Endothelial cell of umbilical vein (primary cell): ENCODE results near the gene HMCN1. TPM values are rescaled to one million over a fixed set of nuclear protein-coding genes. Genes with fewer than 3 reads are reported as not detected.
A peak's percentile ranks its signal among the peaks of the same experiment; 100 is the strongest.

Source experiments
- BruUV-seq: library from RNA; stranded (reverse); fragments of 400-500 nt; replicated peaks from 2 replicates; lab custom pipeline; 2021; lab: Mats Ljungman, UMichigan
- CTCF ChIA-PET: fragments of 300-600, 350-600 bp; sonication (Branson Sonifier 250); formaldehyde crosslinking; loops from one replicate; lab custom pipeline; 2021; ENCODE audit warnings: antibody characterized with exemption, inconsistent platforms; lab: Charles Lee
- POLR2A ChIA-PET: fragments of 300-600, 350-600 bp; sonication (Branson Sonifier 250); formaldehyde crosslinking; loops from one replicate; lab custom pipeline; 2021; ENCODE audit warnings: antibody characterized with exemption, inconsistent platforms; lab: Charles Lee
- DNase-seq: peaks from one replicate; pipeline ENCODE4 v3.0.0-alpha.2; 2011; ENCODE audit warnings: low read depth, low spot score
- FAIRE-seq: peaks from 2 replicates; lab custom pipeline; 2011; peaks lifted over from hg19 to GRCh38; lab: Jason Lieb, UNC
- H2AFZ ChIP-seq: 2 replicates; pipeline ENCODE4 v1.6.0; 2012; ENCODE audit warnings: low read depth, low read length, control low read depth, inconsistent platforms
- H3K27ac ChIP-seq: 2 replicates; pipeline ENCODE4 v1.5.1; 2011; ENCODE audit warnings: low read depth, mild to moderate bottlenecking, control low read depth, low read length, moderate library complexity; ENCODE audit not compliant: insufficient read depth
- H3K27me3 ChIP-seq, 2 experiments: 2 replicates each; pipeline versions ENCODE4 v1.6.0 to v1.6.1; 2011; ENCODE audit warnings: low read length in 2 of 2, mixed read lengths in 1 of 2; ENCODE audit not compliant: control insufficient read depth in 2 of 2, insufficient read depth in 2 of 2
- H3K36me3 ChIP-seq, 2 experiments: 2 replicates in 1 of 2; 3 replicates in 1 of 2; pipeline ENCODE4 v1.5.1; 2011; ENCODE audit warnings: low read length in 2 of 2, mild to moderate bottlenecking in 1 of 2, moderate library complexity in 1 of 2; ENCODE audit not compliant: control insufficient read depth in 2 of 2, insufficient read depth in 2 of 2; ENCODE audit errors: extremely low read depth in 1 of 2
- H3K4me1 ChIP-seq: 3 replicates; pipeline ENCODE4 v1.5.1; 2011; ENCODE audit warnings: mild to moderate bottlenecking, low read length; ENCODE audit not compliant: control insufficient read depth, insufficient read depth; ENCODE audit errors: extremely low read depth
- H3K4me2 ChIP-seq: 2 replicates; pipeline ENCODE4 v1.6.1; 2011; ENCODE audit warnings: low read length, control low read depth, mixed read lengths; ENCODE audit not compliant: insufficient read depth
- H3K4me3 ChIP-seq, 3 experiments: fragments of 200-600 bp in 1 of 3; sonication (generic), shearing (Covaris generic) in 1 of 3; replicated peaks in 1 of 3; 2 replicates each; pipeline ENCODE4 v1.5.1; 2011 to 2016; ENCODE audit warnings: control low read depth in 3 of 3, low read length in 3 of 3, mild to moderate bottlenecking in 2 of 3, inconsistent platforms in 1 of 3, low read depth in 1 of 3, moderate library complexity in 1 of 3; ENCODE audit not compliant: insufficient read depth in 1 of 3
- H3K79me2 ChIP-seq: 2 replicates; pipeline ENCODE4 v1.6.0; 2012; ENCODE audit warnings: low read length, inconsistent platforms; ENCODE audit not compliant: control insufficient read depth, insufficient read depth
- H3K9ac ChIP-seq: replicated peaks from 2 replicates; pipeline ENCODE3; 2011; ENCODE audit warnings: low read length, control low read depth; ENCODE audit not compliant: insufficient read depth; ENCODE audit errors: extremely low read depth
- H3K9me1 ChIP-seq: replicated peaks from 3 replicates; pipeline ENCODE4 v1.6.0; 2011; ENCODE audit warnings: mild to moderate bottlenecking, low read length; ENCODE audit not compliant: control insufficient read depth, insufficient read depth; ENCODE audit errors: extremely low read depth
- H3K9me3 ChIP-seq: replicated peaks from 2 replicates; pipeline ENCODE4 v1.5.1; 2012; ENCODE audit warnings: low read length, inconsistent platforms; ENCODE audit not compliant: control insufficient read depth, insufficient read depth
- H4K20me1 ChIP-seq: replicated peaks from 2 replicates; pipeline ENCODE3; 2011; ENCODE audit warnings: mild to moderate bottlenecking, low read length; ENCODE audit not compliant: control insufficient read depth, insufficient read depth; ENCODE audit errors: extremely low read depth
- CTCF ChIP-seq, 2 donors: IDR thresholded peaks; 1 replicate in 1 of 2; 2 replicates in 1 of 2; pipeline ENCODE4 v1.5.1; 2011; ENCODE audit warnings: low read length in 2 of 2, mild to moderate bottlenecking in 2 of 2, moderate library complexity in 2 of 2, control low read depth in 1 of 2, inconsistent platforms in 1 of 2, low read depth in 1 of 2; ENCODE audit not compliant: insufficient read depth in 1 of 2; ENCODE audit errors: extremely low read depth in 1 of 2
- EZH2 ChIP-seq: IDR thresholded peaks from 2 replicates; pipeline ENCODE4 v1.6.1; 2012; ENCODE audit warnings: borderline replicate concordance, low read depth, mild to moderate bottlenecking, moderate library complexity, low read length, inconsistent platforms; ENCODE audit not compliant: severe bottlenecking
- FOS ChIP-seq: IDR thresholded peaks from 2 replicates; pipeline ENCODE4 v1.6.1; 2011; ENCODE audit warnings: mild to moderate bottlenecking, low read length, moderate library complexity, borderline replicate concordance; ENCODE audit not compliant: insufficient read depth
- GATA2 ChIP-seq: IDR thresholded peaks from 2 replicates; pipeline ENCODE4 v1.7.0; 2011; ENCODE audit warnings: low read depth, mild to moderate bottlenecking, moderate library complexity, mixed read lengths, low read length; ENCODE audit not compliant: insufficient read length, insufficient read depth
- JUN ChIP-seq: IDR thresholded peaks from 2 replicates; pipeline ENCODE4 v1.6.1; 2011; ENCODE audit warnings: borderline replicate concordance, low read depth; ENCODE audit not compliant: insufficient read length, insufficient read depth
- MAX ChIP-seq: IDR thresholded peaks from 2 replicates; pipeline ENCODE4 v1.6.1; 2011; ENCODE audit not compliant: insufficient read depth, insufficient read length
- MYC ChIP-seq: IDR thresholded peaks from one replicate; pipeline ENCODE4 v1.6.1; 2011; ENCODE audit warnings: mild to moderate bottlenecking, low read depth, low read length
- POLR2A ChIP-seq: IDR thresholded peaks from 2 replicates; pipeline ENCODE4 v1.6.1; 2012; ENCODE audit warnings: low read depth, mild to moderate bottlenecking, control low read depth, low read length
- POLR2AphosphoS5 ChIP-seq: IDR thresholded peaks from 2 replicates; pipeline ENCODE4 v1.6.1; 2012; ENCODE audit warnings: low read depth, mild to moderate bottlenecking, control low read depth, low read length, moderate library complexity; ENCODE audit not compliant: insufficient read depth
- dilution Hi-C: fragments of 300-500 bp; cut with MboI; formaldehyde crosslinking; loops from one replicate; pipeline ENCODE4 v1.15.0; 2019; ENCODE audit warnings: low sequenced_read_pairs; ENCODE audit not compliant: extremely low pct_ligation_motif_present
- intact Hi-C: fragments of 100-400 bp; cut with micrococcal nuclease; formaldehyde crosslinking; loops from one replicate; pipeline ENCODE4 v1.10.0; 2022
- polyA plus RNA-seq, 4 experiments: library from polyadenylated mRNA; depleted of rRNA in 3 of 4; stranded (reverse) in 3 of 4; unstranded in 1 of 4; fragments of >200 nt; gene quantifications; 2 replicates each; pipeline versions ENCODE4 v1.2.1 to v1.2.3, GENCODE V29; 2011 to 2012; ENCODE audit warnings: missing spikeins in 1 of 4
- total RNA-seq: library from RNA; stranded (reverse); gene quantifications from 2 replicates; pipeline ENCODE4 v1.2.3, GENCODE V29; 2021

The HMCN1 gene
- total and polyA plus RNA-seq, 2 donors (not counting 3 experiments of a cell fraction or from before 2014, with no cell fraction given), result 10.3 to 16.0 TPM

- intact Hi-C loops, result loop anchor here (5.0 kb wide), 1 partner anchor 323 kb away; no protein-coding TSS in a partner anchor
- DNase-seq (no peak), FAIRE-seq (no peak)
- no peaks in the 10 kb centered on the region for H3K9me3 ChIP-seq
- dilution Hi-C loops, result no loop called here
- H3K79me2 ChIP-seq, result no peaks in the 10 kb centered on the region
- H3K4me3 ChIP-seq, result no peak overlapping the region
- TF ChIP-seq POLR2A (no peak), EZH2 (no peak)
- H2AFZ ChIP-seq, result peak overlapping the region; percentile 20
- H3K9ac ChIP-seq, result no peak overlapping the region
- no peak overlapping the region for H3K27ac ChIP-seq
- no TSS peak for BruUV-seq
- H3K4me2 ChIP-seq, result peak overlapping the region; percentile 22
- no peaks in the 10 kb centered on the region for H4K20me1 ChIP-seq
- no peaks in the 10 kb centered on the region for H3K27me3 ChIP-seq
- POLR2A ChIA-PET, result no interaction called here
- H3K9me1 ChIP-seq, result no peaks in the 10 kb centered on the region
- H3K36me3 ChIP-seq, result no peaks in the 10 kb centered on the region
- H3K4me1 ChIP-seq, result peaks cover 36% of the 10 kb centered on the region
- CTCF ChIA-PET, result interaction anchor here (0.6 to 1.9 kb wide), 6 partner anchors 10 to 350 kb away, joined by 3 to 6 read pairs (median 4); no protein-coding TSS in a partner anchor
Observed at GRCh38 chr1:185864331-185864730, 130.1 kb downstream of the HMCN1 start.

- peak; percentile 74 for DNase-seq
- no peaks in the 10 kb centered on the region for H3K9me1 ChIP-seq
- H3K9me3 ChIP-seq, result no peaks in the 10 kb centered on the region
- no peak overlapping the region for H3K4me3 ChIP-seq
- H4K20me1 ChIP-seq, result no peaks in the 10 kb centered on the region
- ChIA-PET POLR2A (no interaction called here), CTCF (interaction anchor here (0.6 to 1.8 kb wide), 4 partner anchors 9 to 351 kb away, joined by 3 to 6 read pairs (median 4); no protein-coding TSS in a partner anchor)
- H3K27ac ChIP-seq, result peak overlapping the region; percentile 63
- dilution Hi-C loops, result no loop called here
- peak; percentile 63 for FAIRE-seq
- no peak overlapping the region for H3K9ac ChIP-seq
- H2AFZ ChIP-seq, result peak overlapping the region; percentile 65
- BruUV-seq, result TSS peak; percentile 84
- H3K79me2 ChIP-seq, result no peaks in the 10 kb centered on the region
- TF ChIP-seq CTCF (IDR thresholded peaks at IDR 0.05; ENCODE audit: extremely low read depth in 1 of 2, insufficient read depth in 1 of 2, low read depth in 1 of 2, low read length in 2 of 2) (no peak), FOS (peak; percentile 89), JUN (peak; percentile 29), POLR2AphosphoS5 (peak; percentile 33), GATA2 (peak; percentile 87), MYC (no peak), EZH2 (no peak), POLR2A (no peak), MAX (no peak)
- peaks cover 36% of the 10 kb centered on the region for H3K4me1 ChIP-seq
- no peaks in the 10 kb centered on the region for H3K36me3 ChIP-seq
- intact Hi-C loops, result loop anchor here (5.0 kb wide), 1 partner anchor 322 kb away; no protein-coding TSS in a partner anchor
- no peaks in the 10 kb centered on the region for H3K27me3 ChIP-seq
- H3K4me2 ChIP-seq, result peak overlapping the region; percentile 22
Observed at GRCh38 chr1:185864889-185865517, 130.8 kb downstream of the HMCN1 start.
